Small intestine (tissue), 7 donors: ENCODE data around the gene LAMA2. TPM values are rescaled to one million over a fixed set of nuclear protein-coding genes. Genes with fewer than 3 reads are reported as not detected.
"Not testable (repeated sequence)": the region's sequence is repeated elsewhere in the genome, so short reads cannot be mapped to it uniquely, and the experiment has no call there.

Source experiments
- DNase-seq, 2 donors: peaks; one replicate each; pipeline versions ENCODE4 v3.0.0 to v3.0.0-alpha.2; 2013
- FAIRE-seq: peaks from 2 replicates; lab custom pipeline; 2012; peaks lifted over from hg19 to GRCh38; lab: Jason Lieb, UNC
- H3K27ac ChIP-seq, 3 donors: one replicate each; pipeline ENCODE4 v1.5.1; 2013; ENCODE audit warnings: low read length in 2 of 3, mild to moderate bottlenecking in 2 of 3, control low read depth in 1 of 3, inconsistent platforms in 1 of 3, low read depth in 1 of 3, moderate library complexity in 1 of 3
- H3K27me3 ChIP-seq, 3 donors: one replicate each; pipeline ENCODE4 v1.6.1; 2013; ENCODE audit warnings: low read length in 3 of 3, inconsistent platforms in 1 of 3; ENCODE audit not compliant: control insufficient read depth in 3 of 3, insufficient read depth in 3 of 3
- H3K36me3 ChIP-seq, 3 donors: one replicate each; pipeline ENCODE4 v1.6.1; 2013; ENCODE audit warnings: low read length in 3 of 3, inconsistent platforms in 1 of 3, low read depth in 1 of 3, mild to moderate bottlenecking in 1 of 3, moderate library complexity in 1 of 3; ENCODE audit not compliant: control insufficient read depth in 3 of 3, insufficient read depth in 2 of 3
- H3K4me1 ChIP-seq, 3 donors: one replicate each; pipeline ENCODE4 v1.6.1; 2013; ENCODE audit warnings: low read length in 2 of 3, inconsistent platforms in 1 of 3, low read depth in 1 of 3, mild to moderate bottlenecking in 1 of 3, moderate library complexity in 1 of 3; ENCODE audit not compliant: control insufficient read depth in 3 of 3, insufficient read depth in 2 of 3
- H3K4me3 ChIP-seq, 3 donors: one replicate each; pipeline ENCODE4 v1.5.1; 2013; ENCODE audit warnings: low read length in 3 of 3, control low read depth in 1 of 3, inconsistent platforms in 1 of 3, low read depth in 1 of 3, mild to moderate bottlenecking in 1 of 3, moderate library complexity in 1 of 3
- H3K9me3 ChIP-seq, 2 donors: one replicate each; pipeline ENCODE4 v1.6.1; 2013; ENCODE audit warnings: low read depth in 1 of 2, low read length in 1 of 2; ENCODE audit not compliant: control insufficient read depth in 2 of 2, insufficient read depth in 1 of 2
- WGBS, 3 donors: extraction: QIAGEN DNeasy Blood & Tissue Kit; methylation state at CpG; one replicate each; pipeline ENCODE4 v1.1.7; 2013; 5-methylcytosine and 5-hydroxymethylcytosine counted together
- polyA plus RNA-seq, 4 donors: library from polyadenylated mRNA; stranded (reverse) in 3 of 4; unstranded in 1 of 4; fragments of 200-250 nt in 3 of 4; fragments of 120-200 nt in 1 of 4; gene quantifications; one replicate each; pipeline versions ENCODE4 v1.2.1 to v1.2.3, GENCODE V29; 2013
- donor health status: healthy with polysubstance abuse.
- donor health status: control.
- donor health status: control.
- donor health status: Bipolar disorder and iron deficiency.
- donor health status: healthy.

LAMA2 gene
- polyA plus RNA-seq, 4 donors, result 0.67 to 12.7 (median 1.1) TPM

- FAIRE-seq (no peak), DNase-seq (no peak)
- 74 to 86% (median 84%) methylated on average over 4 of the region's 4 CpGs for WGBS, 3 donors
- Histone ChIP-seq H3K27me3 (no peaks in the 10 kb centered on the region), H3K27ac (no peak overlapping the region), H3K36me3 (no peaks in the 10 kb centered on the region), H3K4me1 (no peaks in the 10 kb centered on the region), H3K4me3 (no peak overlapping the region), H3K9me3 (no peaks in the 10 kb centered on the region)
These were observed 270.3 kb downstream of the LAMA2 start for GRCh38 chr6:129153257-129153656.

- DNase-seq, H3K36me3 ChIP-seq, H3K4me1 ChIP-seq, FAIRE-seq, H3K27ac ChIP-seq, H3K27me3 ChIP-seq, H3K9me3 ChIP-seq, H3K4me3 ChIP-seq: not testable (repeated sequence)
- WGBS, 3 donors, result 92 to 96% (median 92%) methylated on average over 17 of the region's 17 CpGs
These were observed 276.3 kb downstream of the LAMA2 start for GRCh38 chr6:129159242-129159641.

- Histone ChIP-seq H3K4me1 (no peaks in the 10 kb centered on the region), H3K9me3 (no peaks in the 10 kb centered on the region), H3K36me3 (no peaks in the 10 kb centered on the region), H3K27ac (no peak overlapping the region), H3K27me3 (no peaks in the 10 kb centered on the region), H3K4me3 (no peak overlapping the region)
- 88 to 95% (median 92%) methylated on average over 1 of the region's 1 CpG for WGBS, 3 donors
- no peak for DNase-seq
- FAIRE-seq, result peak; percentile 47
These were observed 279.7 kb downstream of the LAMA2 start for GRCh38 chr6:129162605-129163004.

- Histone ChIP-seq H3K36me3 (no peaks in the 10 kb centered on the region), H3K9me3 (no peaks in the 10 kb centered on the region), H3K4me3 (no peak overlapping the region), H3K27me3 (no peaks in the 10 kb centered on the region), H3K27ac (no peak overlapping the region), H3K4me1 (no peaks in the 10 kb centered on the region)
- no peak for FAIRE-seq
- whole genome bisulfite sequencing, 3 donors, result 89 to 92% (median 91%) methylated on average over 2 of the region's 2 CpGs
- DNase-seq, result no peak
These were observed 280.6 kb downstream of the LAMA2 start for GRCh38 chr6:129163551-129163950.

DNA sequence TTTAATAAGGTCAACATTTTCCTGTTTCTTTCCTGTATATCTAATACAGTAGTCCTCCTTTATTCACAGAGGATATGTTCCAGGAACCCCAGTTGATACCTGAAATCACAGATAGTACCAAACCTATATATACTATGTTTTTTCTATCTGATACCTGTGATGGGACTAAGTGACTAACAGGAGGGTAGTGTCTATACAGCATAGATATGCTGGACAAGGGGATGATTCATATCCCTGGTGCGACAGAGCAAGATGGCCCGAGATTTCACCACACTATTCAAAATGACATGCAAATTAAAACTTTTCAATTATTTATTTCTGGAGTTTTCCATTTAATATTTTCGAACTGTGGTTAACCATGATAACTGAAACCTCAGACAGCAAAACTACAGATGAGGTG is 281.1 kb downstream of the LAMA2 start:
- Histone ChIP-seq H3K9me3 (no peaks in the 10 kb centered on the region), H3K27ac (no peak overlapping the region), H3K4me3 (no peak overlapping the region), H3K27me3 (no peaks in the 10 kb centered on the region), H3K4me1 (no peaks in the 10 kb centered on the region), H3K36me3 (no peaks in the 10 kb centered on the region)
- FAIRE-seq, result no peak
- WGBS, 3 donors, result 85 to 92% (median 86%) methylated on average over 3 of the region's 3 CpGs
- DNase-seq, result no peak

- not testable (repeated sequence) for H3K27ac ChIP-seq, H3K9me3 ChIP-seq, H3K4me1 ChIP-seq, H3K4me3 ChIP-seq, H3K36me3 ChIP-seq, FAIRE-seq, DNase-seq, H3K27me3 ChIP-seq
- WGBS, 3 donors, result 27 to 41% (median 36%) methylated on average over 20 of the region's 20 CpGs
These were observed 289.5 kb downstream of the LAMA2 start for GRCh38 chr6:129172279-129172995.

DNA sequence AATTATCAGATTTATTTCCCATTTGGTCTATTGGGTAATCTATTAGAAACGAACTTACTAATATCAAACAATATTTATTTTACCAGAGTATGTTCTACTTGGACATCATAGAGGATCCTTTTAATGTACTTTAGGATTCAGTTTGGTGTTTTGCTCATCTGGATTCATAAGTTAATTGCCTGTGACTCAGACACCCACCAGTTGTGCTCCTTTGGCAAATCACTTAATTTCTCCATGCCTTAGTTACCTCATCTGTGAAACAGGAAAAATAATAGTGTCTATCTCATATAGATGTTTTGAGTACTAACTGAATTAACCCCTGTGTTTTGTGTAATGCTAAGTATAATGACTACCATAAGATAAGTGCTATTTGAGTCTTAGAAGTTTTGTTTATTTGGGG is 292.1 kb downstream of the LAMA2 start:
- Histone ChIP-seq H3K27ac (no peak overlapping the region), H3K36me3 (no peaks in the 10 kb centered on the region), H3K4me1 (no peaks in the 10 kb centered on the region), H3K4me3 (no peak overlapping the region), H3K9me3 (no peaks in the 10 kb centered on the region), H3K27me3 (no peaks in the 10 kb centered on the region)
- FAIRE-seq (no peak), DNase-seq (no peak)
- 46 to 63% (median 58%) methylated on average over 1 of the region's 1 CpG for WGBS, 3 donors

- H3K4me3 ChIP-seq, result no peak overlapping the region
- H3K27ac ChIP-seq, result no peak overlapping the region
- H3K27me3 ChIP-seq, result no peaks in the 10 kb centered on the region
- FAIRE-seq, result no peak
- no peaks in the 10 kb centered on the region for H3K4me1 ChIP-seq
- WGBS, 3 donors, result 64 to 74% (median 66%) methylated on average over 4 of the region's 4 CpGs
- H3K9me3 ChIP-seq, result no peaks in the 10 kb centered on the region
- no peaks in the 10 kb centered on the region for H3K36me3 ChIP-seq
- no peak for DNase-seq
These were observed 294.9 kb downstream of the LAMA2 start for GRCh38 chr6:129177801-129178200.

- H3K4me3 ChIP-seq, result no peak overlapping the region
- H3K36me3 ChIP-seq, result no peaks in the 10 kb centered on the region
- 78 to 89% (median 80%) methylated on average over 3 of the region's 3 CpGs for WGBS, 3 donors
- FAIRE-seq, result no peak
- H3K4me1 ChIP-seq, result peaks cover 0 to 2% (median 0%) of the 10 kb centered on the region in 3 donors
- H3K27me3 ChIP-seq, result no peaks in the 10 kb centered on the region
- no peaks in the 10 kb centered on the region for H3K9me3 ChIP-seq
- no peak overlapping the region for H3K27ac ChIP-seq
- no peak for DNase-seq
These were observed 296.3 kb downstream of the LAMA2 start for GRCh38 chr6:129179283-129179682.
